H7 (cell line): ENCODE measurements around the gene CHRM3. TPM values are rescaled to one million over a fixed set of nuclear protein-coding genes. Genes with fewer than 3 reads are reported as not detected.

Experiments
- DNase-seq: peaks from one replicate; pipeline ENCODE4 v3.0.0; 2012
- H3K27me3 ChIP-seq: 2 replicates; pipeline ENCODE4 v1.6.0; 2011; ENCODE audit warnings: mild to moderate bottlenecking, low read length; ENCODE audit not compliant: control insufficient read depth, insufficient read depth
- H3K36me3 ChIP-seq: replicated peaks from 2 replicates; pipeline ENCODE4 v1.5.1; 2011; ENCODE audit warnings: low read length; ENCODE audit not compliant: control insufficient read depth, insufficient read depth
- H3K4me3 ChIP-seq: 2 replicates; pipeline ENCODE4 v1.5.1; 2011; ENCODE audit warnings: low read depth, mild to moderate bottlenecking, control low read depth, low read length, moderate library complexity; ENCODE audit not compliant: insufficient read depth
- total RNA-seq: library from RNA; depleted of rRNA; stranded (reverse); fragments of >200 nt; shearing (Covaris generic); gene quantifications from 2 replicates; pipeline ENCODE4 v1.2.3, GENCODE V29; 2014

Gene CHRM3
- total RNA-seq, 1 experiment from 2014 or later: 4.7 TPM

DNA sequence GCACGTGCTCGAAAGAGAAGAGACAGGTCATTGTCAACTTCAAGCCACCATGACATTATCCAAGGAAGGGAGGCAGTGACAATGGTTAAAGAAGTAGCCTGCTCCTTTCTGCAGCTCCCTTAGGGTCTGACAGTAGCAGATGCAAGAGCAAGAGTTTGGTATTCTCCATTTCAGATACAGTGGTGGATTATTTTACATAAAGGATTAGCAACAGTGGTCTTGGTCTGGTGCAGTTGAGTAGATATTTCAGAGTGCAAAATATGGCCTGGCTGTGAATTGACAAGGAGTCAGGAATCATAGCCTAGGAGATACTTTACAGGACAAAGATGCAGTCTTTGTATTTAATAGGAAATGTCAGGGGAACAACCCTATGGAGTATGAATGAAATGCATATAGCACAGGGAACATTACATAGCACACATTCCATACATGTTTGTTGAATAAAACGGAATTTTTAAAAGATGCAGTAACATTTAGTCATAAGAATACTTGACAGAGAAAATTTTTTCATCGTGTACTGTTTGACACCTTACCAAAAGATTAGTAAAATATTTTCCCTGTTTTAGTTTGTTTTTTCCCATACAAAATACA is 41.8 kb downstream of the CHRM3 start:
- DNase-seq: no peak
- H3K36me3 ChIP-seq: no peaks in the 10 kb centered on the region
- no peaks in the 10 kb centered on the region for H3K27me3 ChIP-seq
- no peak overlapping the region for H3K4me3 ChIP-seq

DNA sequence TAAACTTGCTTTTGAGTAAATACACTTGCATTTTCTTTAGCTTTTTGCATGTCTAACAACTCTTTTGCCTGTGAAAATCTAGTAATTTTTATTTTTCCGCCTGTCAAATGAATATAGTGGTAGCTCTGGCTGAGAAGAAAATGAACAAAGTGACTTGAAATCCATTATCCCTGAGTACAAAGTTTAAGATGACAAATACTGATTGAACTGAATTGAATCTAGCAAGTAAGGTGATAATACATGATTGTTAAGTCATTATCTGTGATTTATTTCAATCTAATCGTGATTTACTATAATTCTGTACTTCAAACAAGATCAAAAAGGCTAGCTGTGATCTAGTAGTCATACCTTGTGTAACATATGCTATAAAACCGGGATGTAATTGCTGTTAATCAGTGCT is 42.8 kb downstream of the CHRM3 start:
- Histone ChIP-seq H3K36me3 (no peaks in the 10 kb centered on the region), H3K4me3 (no peak overlapping the region), H3K27me3 (no peaks in the 10 kb centered on the region)
- DNase-seq: no peak

DNA sequence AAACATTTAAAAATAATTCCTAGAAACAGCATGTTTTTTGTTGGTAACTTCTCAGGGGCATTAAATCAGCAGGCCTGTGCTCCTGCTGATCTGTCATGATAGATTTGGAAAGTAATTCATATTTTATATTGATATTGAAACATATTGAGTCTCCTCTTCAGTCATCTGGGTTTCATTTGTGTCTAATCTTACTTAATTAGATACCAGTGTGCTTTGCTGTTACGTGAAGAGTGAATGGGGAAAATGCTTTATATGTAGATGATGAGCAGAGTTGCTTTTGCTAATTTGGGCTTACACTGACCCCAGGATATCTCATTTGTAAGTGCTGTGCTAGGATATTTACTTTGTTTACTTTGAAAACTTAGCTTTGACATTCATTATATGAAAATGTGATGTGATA is 45.9 kb downstream of the CHRM3 start:
- DNase-seq: no peak
- no peak overlapping the region for H3K4me3 ChIP-seq
- no peaks in the 10 kb centered on the region for H3K27me3 ChIP-seq
- no peaks in the 10 kb centered on the region for H3K36me3 ChIP-seq

DNA sequence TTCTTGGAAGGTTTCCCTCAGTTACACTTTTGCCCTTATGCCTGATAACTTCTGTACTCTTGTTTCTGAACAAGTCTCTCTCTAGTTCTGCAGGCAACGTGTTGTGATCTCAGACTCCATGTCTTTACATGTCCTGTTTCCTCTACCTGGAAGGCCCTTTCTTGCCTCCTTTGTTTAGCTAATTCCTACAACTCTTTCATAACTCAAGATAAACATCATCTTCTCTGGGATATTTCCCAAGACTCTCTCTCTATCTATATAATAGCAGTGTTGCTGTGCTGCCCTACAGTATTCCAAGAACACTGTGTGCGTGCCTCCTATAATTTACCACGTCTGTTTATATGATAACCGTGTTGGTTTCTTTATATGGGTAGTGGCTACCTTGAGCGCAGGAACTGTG is 47.8 kb downstream of the CHRM3 start:
- Histone ChIP-seq H3K4me3 (no peak overlapping the region), H3K27me3 (no peaks in the 10 kb centered on the region), H3K36me3 (no peaks in the 10 kb centered on the region)
- no peak for DNase-seq
